ENCODE measurements around the gene SLC19A1.

SLC19A1 gene

GRCh38 chr21:45472445-45473365 lies 69.5 kb downstream of the SLC19A1 start:
- H3K36me3 Mint-ChIP-seq (ENCODE audit: low read depth) = peaks cover 10% of the 10 kb centered on the region
- H3K27me3 Mint-ChIP-seq (ENCODE audit: low read depth) = no peaks in the 10 kb centered on the region
- H3K4me1 Mint-ChIP-seq = peaks cover 28% of the 10 kb centered on the region
- TF ChIP-seq, protein P1, sequence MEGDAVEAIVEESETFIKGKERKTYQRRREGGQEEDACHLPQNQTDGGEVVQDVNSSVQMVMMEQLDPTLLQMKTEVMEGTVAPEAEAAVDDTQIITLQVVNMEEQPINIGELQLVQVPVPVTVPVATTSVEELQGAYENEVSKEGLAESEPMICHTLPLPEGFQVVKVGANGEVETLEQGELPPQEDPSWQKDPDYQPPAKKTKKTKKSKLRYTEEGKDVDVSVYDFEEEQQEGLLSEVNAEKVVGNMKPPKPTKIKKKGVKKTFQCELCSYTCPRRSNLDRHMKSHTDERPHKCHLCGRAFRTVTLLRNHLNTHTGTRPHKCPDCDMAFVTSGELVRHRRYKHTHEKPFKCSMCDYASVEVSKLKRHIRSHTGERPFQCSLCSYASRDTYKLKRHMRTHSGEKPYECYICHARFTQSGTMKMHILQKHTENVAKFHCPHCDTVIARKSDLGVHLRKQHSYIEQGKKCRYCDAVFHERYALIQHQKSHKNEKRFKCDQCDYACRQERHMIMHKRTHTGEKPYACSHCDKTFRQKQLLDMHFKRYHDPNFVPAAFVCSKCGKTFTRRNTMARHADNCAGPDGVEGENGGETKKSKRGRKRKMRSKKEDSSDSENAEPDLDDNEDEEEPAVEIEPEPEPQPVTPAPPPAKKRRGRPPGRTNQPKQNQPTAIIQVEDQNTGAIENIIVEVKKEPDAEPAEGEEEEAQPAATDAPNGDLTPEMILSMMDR (IDR thresholded peaks at IDR 0.05; ENCODE audit: unreplicated experiment in 3 of 3) = no peak
- no peaks in the 10 kb centered on the region for H3K9me3 Mint-ChIP-seq
- no peak overlapping the region for H3K4me3 Mint-ChIP-seq
- H3K27ac Mint-ChIP-seq = no peak overlapping the region

DNA sequence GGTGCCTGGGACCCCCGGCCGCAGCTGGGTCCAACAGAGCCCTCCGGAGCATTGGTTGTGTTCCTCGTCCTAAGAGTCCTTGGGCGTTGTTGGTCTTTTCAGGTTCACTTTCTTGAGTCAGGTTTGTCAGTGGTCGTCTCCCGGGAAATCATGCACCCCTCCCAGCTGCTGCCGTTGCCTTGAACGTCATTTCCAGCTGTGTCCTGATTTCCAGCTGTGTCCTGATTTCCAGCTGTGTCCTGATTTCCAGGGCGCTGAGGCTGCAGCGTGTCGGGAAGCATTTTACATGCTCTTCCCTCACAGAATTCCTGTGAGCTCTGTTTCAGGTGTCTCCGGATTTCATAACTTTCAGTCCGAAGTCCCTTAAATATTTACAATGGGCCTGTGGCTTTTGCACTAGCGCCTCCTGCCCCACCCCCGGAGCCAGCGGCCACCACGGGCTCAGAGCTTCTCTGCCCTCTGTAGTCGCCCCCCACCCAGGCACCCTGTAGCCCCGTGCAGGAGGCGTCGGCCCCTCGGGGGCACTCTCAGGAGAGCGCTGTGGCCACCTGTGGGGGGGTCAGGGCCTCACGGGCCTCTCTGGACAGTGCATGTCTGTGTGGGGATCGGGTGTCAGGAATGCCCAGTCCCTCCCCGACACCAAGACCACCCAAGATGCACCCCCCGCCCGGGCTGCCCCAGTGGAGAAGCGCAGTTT lies 70.6 kb downstream of the SLC19A1 start:
- no peaks in the 10 kb centered on the region for H3K27me3 Mint-ChIP-seq (ENCODE audit: low read depth)
- H3K4me3 Mint-ChIP-seq = peak overlapping the region in 2 of 3 experiments; percentile 16 to 62
- TF ChIP-seq, protein P1 (IDR thresholded peaks at IDR 0.05; ENCODE audit: unreplicated experiment in 3 of 3) = no peak
- no peaks in the 10 kb centered on the region for H3K9me3 Mint-ChIP-seq
- H3K36me3 Mint-ChIP-seq (ENCODE audit: low read depth) = peaks cover 10% of the 10 kb centered on the region
- H3K27ac Mint-ChIP-seq = peak overlapping the region; percentile 89 to 99 (median 97)
- H3K4me1 Mint-ChIP-seq = peaks cover 27% of the 10 kb centered on the region

- H3K27ac Mint-ChIP-seq = peak overlapping the region; percentile 89 to 99 (median 97)
- no peaks in the 10 kb centered on the region for H3K9me3 Mint-ChIP-seq
- TF ChIP-seq, protein P1 (IDR thresholded peaks at IDR 0.05; ENCODE audit: unreplicated experiment in 3 of 3) = no peak
- H3K36me3 Mint-ChIP-seq (ENCODE audit: low read depth) = peaks cover 6% of the 10 kb centered on the region
- H3K4me1 Mint-ChIP-seq = peaks cover 24% of the 10 kb centered on the region
- H3K27me3 Mint-ChIP-seq (ENCODE audit: low read depth) = no peaks in the 10 kb centered on the region
- peak overlapping the region in 2 of 3 experiments; percentile 51 to 62 for H3K4me3 Mint-ChIP-seq
Observed at GRCh38 chr21:45470773-45471524, 71.3 kb downstream of the SLC19A1 start.

DNA sequence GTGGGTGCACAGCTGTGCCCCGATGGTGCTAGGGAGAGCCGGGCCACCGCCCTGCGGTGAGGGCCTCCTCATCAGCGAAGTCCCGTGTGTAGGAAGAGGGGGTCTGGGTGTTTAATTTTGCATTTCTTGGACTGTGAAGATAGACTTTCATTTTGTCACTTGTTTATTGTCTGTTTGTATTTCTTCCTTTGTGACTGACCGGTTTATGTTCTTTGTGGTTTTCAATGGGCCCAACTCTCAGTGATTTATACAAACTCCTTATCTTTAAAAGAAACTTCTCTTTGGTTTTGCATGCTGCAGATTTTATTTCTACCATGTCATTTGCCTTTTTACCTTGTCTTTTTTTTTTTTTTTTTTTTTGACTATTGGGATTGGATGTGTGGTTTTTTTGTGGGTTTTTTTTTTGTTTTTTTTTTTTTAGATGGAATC lies 72.1 kb downstream of the SLC19A1 start:
- H3K36me3 Mint-ChIP-seq (ENCODE audit: low read depth) = peaks cover 6% of the 10 kb centered on the region
- H3K9me3 Mint-ChIP-seq = no peaks in the 10 kb centered on the region
- peaks cover 28% of the 10 kb centered on the region for H3K4me1 Mint-ChIP-seq
- H3K27ac Mint-ChIP-seq = peak overlapping the region; percentile 80 to 99 (median 88)
- peak overlapping the region; percentile 38 to 48 (median 47) for H3K4me3 Mint-ChIP-seq
- TF ChIP-seq, protein P1 (IDR thresholded peaks at IDR 0.05; ENCODE audit: unreplicated experiment in 3 of 3) = no peak
- no peaks in the 10 kb centered on the region for H3K27me3 Mint-ChIP-seq (ENCODE audit: low read depth)

- no peaks in the 10 kb centered on the region for H3K27me3 Mint-ChIP-seq (ENCODE audit: low read depth)
- H3K4me3 Mint-ChIP-seq = peak overlapping the region; percentile 38 to 48 (median 47)
- peaks cover 11% of the 10 kb centered on the region for H3K36me3 Mint-ChIP-seq (ENCODE audit: low read depth)
- H3K4me1 Mint-ChIP-seq = peaks cover 35% of the 10 kb centered on the region
- H3K9me3 Mint-ChIP-seq = peaks cover 5% of the 10 kb centered on the region
- H3K27ac Mint-ChIP-seq = peak overlapping the region; percentile 80 to 99 (median 88)
- TF ChIP-seq, protein P1 (IDR thresholded peaks at IDR 0.05; ENCODE audit: unreplicated experiment in 3 of 3) = no peak
Observed at GRCh38 chr21:45469273-45470086, 72.8 kb downstream of the SLC19A1 start.
